ENCODE results near the gene PREX1.
"Not testable (repeated sequence)": the region's sequence is repeated elsewhere in the genome, so short reads cannot be mapped to it uniquely, and the experiment has no call there.

PREX1 gene

GRCh38 chr20:48789781-48790472 lies 37.9 kb downstream of the PREX1 start:
- DNase-seq, result no peak

GRCh38 chr20:48789185-48789668 lies 38.6 kb downstream of the PREX1 start:
- DNase-seq, result no peak

- DNase-seq, result no peak
Observed at GRCh38 chr20:48788486-48789072, 39.2 kb downstream of the PREX1 start.

GRCh38 chr20:48787861-48788375 lies 39.9 kb downstream of the PREX1 start:
- DNase-seq, result no peak

- no peak for DNase-seq
Observed at GRCh38 chr20:48786951-48787705, 40.7 kb downstream of the PREX1 start.

GRCh38 chr20:48785801-48786200 lies 42.0 kb downstream of the PREX1 start:
- DNase-seq, result no peak

- no peak for DNase-seq
Observed at GRCh38 chr20:48785256-48785655, 42.5 kb downstream of the PREX1 start.

- DNase-seq, result no peak
Observed at GRCh38 chr20:48784273-48784641, 43.5 kb downstream of the PREX1 start.

GRCh38 chr20:48783533-48784272 lies 44.1 kb downstream of the PREX1 start:
- no peak for DNase-seq

- no peak for DNase-seq
Observed at GRCh38 chr20:48782901-48783308, 44.9 kb downstream of the PREX1 start.

GRCh38 chr20:48782053-48782452 lies 45.7 kb downstream of the PREX1 start:
- no peak for DNase-seq

- DNase-seq, result no peak
Observed at GRCh38 chr20:48781634-48782033, 46.2 kb downstream of the PREX1 start.

- DNase-seq, result no peak
Observed at GRCh38 chr20:48779435-48779834, 48.4 kb downstream of the PREX1 start.

- DNase-seq, result no peak
Observed at GRCh38 chr20:48777821-48778220, 50.0 kb downstream of the PREX1 start.

- no peak for DNase-seq
Observed at GRCh38 chr20:48777005-48777404, 50.8 kb downstream of the PREX1 start.

GRCh38 chr20:48776306-48776705 lies 51.5 kb downstream of the PREX1 start:
- DNase-seq, result no peak

GRCh38 chr20:48775545-48775944 lies 52.3 kb downstream of the PREX1 start:
- not testable (repeated sequence) for DNase-seq

GRCh38 chr20:48774696-48775095 lies 53.1 kb downstream of the PREX1 start:
- DNase-seq, result no peak

GRCh38 chr20:48773837-48774418 lies 53.9 kb downstream of the PREX1 start:
- no peak for DNase-seq

GRCh38 chr20:48772183-48772976 lies 55.4 kb downstream of the PREX1 start:
- DNase-seq, result no peak

- DNase-seq, result no peak
Observed at GRCh38 chr20:48771542-48771941, 56.3 kb downstream of the PREX1 start.

Data from NCI-H187 treated with DMSO at 0.1 percent for 48 hours (cell line).